ENCODE data around the gene ELOVL2. TPM values are rescaled to one million over a fixed set of nuclear protein-coding genes. Genes with fewer than 3 reads are reported as not detected.

Gene ELOVL2
- total RNA-seq, 1 experiment from 2014 or later = 0.07 TPM

GRCh38 chr6:11040134-11040533 is 4.0 kb downstream of the ELOVL2 start:
- POLR2A ChIA-PET = interaction anchor here (1.1 kb wide), 1 partner anchor 56 kb away, joined by 3 read pairs; no protein-coding TSS in a partner anchor
- H3K27me3 ChIP-seq (ENCODE audit: insufficient read depth, low read length) = no peaks in the 10 kb centered on the region
- no peak overlapping the region for H3K4me3 ChIP-seq (replicated peaks in 1 of 2; ENCODE audit: low read depth in 1 of 2, low read length in 2 of 2)

More at GRCh38 chr6:11040134-11040533, 4.0 kb downstream of the ELOVL2 start:
- Histone ChIP-seq H2AFZ (ENCODE audit: low read depth, low read length, poor library complexity, severe bottlenecking) (peak overlapping the region; percentile 78), H3K79me2 (ENCODE audit: insufficient read depth, low read length) (no peaks in the 10 kb centered on the region), H3K9ac (ENCODE audit: low read length) (no peak overlapping the region), H3K27ac (ENCODE audit: low read depth, low read length) (no peak overlapping the region), H3K4me2 (ENCODE audit: low read length) (no peak overlapping the region), H4K20me1 (ENCODE audit: insufficient read depth) (no peaks in the 10 kb centered on the region), H3K9me3 (ENCODE audit: control insufficient read depth in 1 of 2, insufficient read depth in 1 of 2, low read depth in 1 of 2, low read length in 2 of 2) (no peaks in the 10 kb centered on the region), H3K4me1 (ENCODE audit: control insufficient read depth in 1 of 2, insufficient read depth in 2 of 2, low read length in 2 of 2) (no peaks in the 10 kb centered on the region), H3K9me2 (ENCODE audit: insufficient read depth) (no peaks in the 10 kb centered on the region), H3K36me3 (ENCODE audit: control insufficient read depth in 1 of 2, insufficient read depth in 2 of 2, low read length in 2 of 2) (no peaks in the 10 kb centered on the region)
- ATAC-seq (no peak), DNase-seq (ENCODE audit: low read depth, low spot score) (no peak)
- ChIA-PET CTCF (no interaction called here), RAD21 (ENCODE audit: low non-redundant PET in 1 of 2, low total read pairs in 2 of 2, uncharacterized antibody in 2 of 2, unreplicated experiment in 2 of 2) (no interaction called here)
- no TSS peak for BruUV-seq (replicated peaks)
- intact Hi-C loops (cut with micrococcal nuclease) = no loop called here
- TF ChIP-seq ZNF274 (IDR thresholded peaks at IDR 0.05; ENCODE audit: low read depth, low read length) (no peak), SIN3A (IDR thresholded peaks at IDR 0.05; ENCODE audit: low read depth) (no peak), EZH2phosphoT487 (IDR thresholded peaks at IDR 0.05; ENCODE audit: borderline replicate concordance) (no peak), EZH2 (IDR thresholded peaks at IDR 0.05) (no peak), SRF (IDR thresholded peaks at IDR 0.05; ENCODE audit: low read depth) (no peak), ZBTB33 (IDR thresholded peaks at IDR 0.05; ENCODE audit: extremely low read depth, insufficient replicate concordance, low read length) (no peak), CTCF (IDR thresholded peaks at IDR 0.05 in 2 of 3, conservative IDR thresholded peaks at IDR 0.05 in 1 of 3; ENCODE audit: borderline replicate concordance in 1 of 3, insufficient read depth in 1 of 3, low read depth in 2 of 3, low read length in 2 of 3) (no peak), CBX3 (IDR thresholded peaks at IDR 0.05; ENCODE audit: low read depth) (no peak), EGR1 (IDR thresholded peaks at IDR 0.05; ENCODE audit: low read depth) (no peak), ZFX (IDR thresholded peaks at IDR 0.05) (no peak), JUND (IDR thresholded peaks at IDR 0.05) (no peak), CEBPB (IDR thresholded peaks at IDR 0.05; ENCODE audit: low read depth) (no peak), ATF3 (IDR thresholded peaks at IDR 0.05) (no peak), SP1 (IDR thresholded peaks at IDR 0.05; ENCODE audit: low read depth) (no peak), ELF1 (IDR thresholded peaks at IDR 0.05; ENCODE audit: borderline replicate concordance, low read depth) (no peak), TCF7L2 (IDR thresholded peaks at IDR 0.05; ENCODE audit: borderline replicate concordance, extremely low read depth, insufficient read depth, insufficient read length) (no peak)
